UCSD-AML1 (cell line): Measurements from ENCODE around the gene AXIN2.
"Not testable (repeated sequence)": the region's sequence is repeated elsewhere in the genome, so short reads cannot be mapped to it uniquely, and the experiment has no call there.

ENCODE experiments used
- DNase-seq: peaks from one replicate; lab custom pipeline; 2025; ENCODE audit not compliant: unreplicated experiment; lab: John Stamatoyannopoulos, UW

Gene AXIN2

GRCh38 chr17:65523411-65523810, 38.0 kb downstream of the AXIN2 start:
- no peak for DNase-seq

GRCh38 chr17:65522751-65523404, 38.6 kb downstream of the AXIN2 start:
- DNase-seq: no peak

GRCh38 chr17:65519462-65519861, 42.0 kb downstream of the AXIN2 start:
- no peak for DNase-seq

GRCh38 chr17:65518256-65518655, 43.2 kb downstream of the AXIN2 start:
- DNase-seq: no peak

- DNase-seq: no peak
Measured at GRCh38 chr17:65515959-65516948, 45.2 kb downstream of the AXIN2 start.

GRCh38 chr17:65515512-65515911, 45.9 kb downstream of the AXIN2 start:
- DNase-seq: no peak

- DNase-seq: no peak
Measured at GRCh38 chr17:65514541-65514940, 46.9 kb downstream of the AXIN2 start.

GRCh38 chr17:65514082-65514481, 47.4 kb downstream of the AXIN2 start:
- no peak for DNase-seq

- no peak for DNase-seq
Measured at GRCh38 chr17:65511316-65511715, 50.1 kb downstream of the AXIN2 start.

GRCh38 chr17:65509032-65509431, 52.4 kb downstream of the AXIN2 start:
- DNase-seq: no peak

GRCh38 chr17:65504673-65505072, 56.8 kb downstream of the AXIN2 start:
- DNase-seq: not testable (repeated sequence)

- DNase-seq: no peak
Measured at GRCh38 chr17:65504141-65504540, 57.3 kb downstream of the AXIN2 start.

- no peak for DNase-seq
Measured at GRCh38 chr17:65503557-65503956, 57.9 kb downstream of the AXIN2 start.

GRCh38 chr17:65498816-65499215, 62.6 kb downstream of the AXIN2 start:
- no peak for DNase-seq

- DNase-seq: no peak
Measured at GRCh38 chr17:65496801-65497200, 64.6 kb downstream of the AXIN2 start.

GRCh38 chr17:65495122-65496055, 66.1 kb downstream of the AXIN2 start:
- no peak for DNase-seq

GRCh38 chr17:65489413-65490155, 71.9 kb downstream of the AXIN2 start:
- no peak for DNase-seq

GRCh38 chr17:65488665-65489064, 72.8 kb downstream of the AXIN2 start:
- DNase-seq: no peak

- DNase-seq: no peak
Measured at GRCh38 chr17:65487990-65488389, 73.5 kb downstream of the AXIN2 start.

- no peak for DNase-seq
Measured at GRCh38 chr17:65487161-65487560, 74.3 kb downstream of the AXIN2 start.
